GM18873 (cell line): ENCODE results near the gene CCDC142.

Experiments used
- ATAC-seq: cut with Tn5 transposase; IDR thresholded peaks from one replicate; pipeline ENCODE4 v1.9.1; 2021; ENCODE audit warnings: mild to moderate bottlenecking, moderate library complexity, moderate number of reproducible peaks; ENCODE audit not compliant: unreplicated experiment, low FRiP score

CCDC142 gene

GRCh38 chr2:74482801-74483674 is at the start of gene CCDC142, which contains the start of gene TTC31:
Gene CCDC142, minus strand, starts transcription at chr2:74482998. Its CDS starts 161 bp downstream, at chr2:74482837.
Gene TTC31, plus strand, starts transcription at chr2:74483081. Its CDS starts 15 bp downstream, at chr2:74483096.
- ATAC-seq, result peak; percentile 80

GRCh38 chr2:74532222-74532621 is 49.4 kb upstream of the CCDC142 start:
- ATAC-seq, result no peak

GRCh38 chr2:74531666-74532065 is 48.9 kb upstream of the CCDC142 start:
- no peak for ATAC-seq

GRCh38 chr2:74530239-74531187 is 47.7 kb upstream of the CCDC142 start:
- ATAC-seq, result peak; percentile 25

GRCh38 chr2:74529357-74530238 is 46.8 kb upstream of the CCDC142 start, which contains the start of the genes AUP1 and HTRA2:
Gene AUP1, minus strand, starts transcription at chr2:74529706. Its CDS starts 77 bp downstream, at chr2:74529629.
Gene HTRA2, plus strand, starts transcription at chr2:74529933. Its CDS starts 74 bp downstream, at chr2:74530007.
- peak; percentile 68 for ATAC-seq

- ATAC-seq, result peak; percentile 7
Measured at GRCh38 chr2:74528600-74529356, 46.0 kb upstream of the CCDC142 start.

- no peak for ATAC-seq
Measured at GRCh38 chr2:74527741-74528140, 44.9 kb upstream of the CCDC142 start.

- no peak for ATAC-seq
Measured at GRCh38 chr2:74526649-74527230, 43.9 kb upstream of the CCDC142 start.

GRCh38 chr2:74525717-74526648 is 43.2 kb upstream of the CCDC142 start, which contains the start of gene DQX1:
Gene DQX1, minus strand, starts transcription at chr2:74526231. Its CDS starts 502 bp downstream, at chr2:74525729.
- no peak for ATAC-seq

- no peak for ATAC-seq
Measured at GRCh38 chr2:74524955-74525716, 42.3 kb upstream of the CCDC142 start.

GRCh38 chr2:74524005-74524404 is 41.2 kb upstream of the CCDC142 start:
- ATAC-seq, result no peak

- ATAC-seq, result no peak
Measured at GRCh38 chr2:74522516-74522915, 39.7 kb upstream of the CCDC142 start.

GRCh38 chr2:74516650-74517049 is 33.9 kb upstream of the CCDC142 start:
- no peak for ATAC-seq

GRCh38 chr2:74515981-74516633 is 33.3 kb upstream of the CCDC142 start:
- ATAC-seq, result no peak

GRCh38 chr2:74515271-74515980 is 32.6 kb upstream of the CCDC142 start:
- ATAC-seq, result no peak
